ENCODE results near the gene SYT1.

SYT1 gene

GRCh38 chr12:79291711-79292110 lies 427.1 kb downstream of the SYT1 start:
- H3K36me3 Mint-ChIP-seq: no peaks in the 10 kb centered on the region
- no peak for DNase-seq
- H3K9me3 Mint-ChIP-seq: no peaks in the 10 kb centered on the region
- no peaks in the 10 kb centered on the region for H3K27me3 Mint-ChIP-seq
- H3K4me3 Mint-ChIP-seq: no peak overlapping the region
- H3K27ac Mint-ChIP-seq: no peak overlapping the region
- H3K4me1 Mint-ChIP-seq: no peaks in the 10 kb centered on the region
- CTCF ChIA-PET: no interaction called here

GRCh38 chr12:79294590-79294989 lies 430.0 kb downstream of the SYT1 start:
- DNase-seq: no peak
- no peak overlapping the region for H3K27ac Mint-ChIP-seq
- no peak overlapping the region for H3K4me3 Mint-ChIP-seq
- H3K9me3 Mint-ChIP-seq: no peaks in the 10 kb centered on the region
- H3K4me1 Mint-ChIP-seq: no peaks in the 10 kb centered on the region
- CTCF ChIA-PET: no interaction called here
- H3K27me3 Mint-ChIP-seq: no peaks in the 10 kb centered on the region
- no peaks in the 10 kb centered on the region for H3K36me3 Mint-ChIP-seq

GRCh38 chr12:79295572-79295971 lies 431.0 kb downstream of the SYT1 start:
- H3K27ac Mint-ChIP-seq: no peak overlapping the region
- no peaks in the 10 kb centered on the region for H3K27me3 Mint-ChIP-seq
- no peaks in the 10 kb centered on the region for H3K9me3 Mint-ChIP-seq
- no peaks in the 10 kb centered on the region for H3K36me3 Mint-ChIP-seq
- H3K4me1 Mint-ChIP-seq: no peaks in the 10 kb centered on the region
- no peak for DNase-seq
- CTCF ChIA-PET: no interaction called here
- H3K4me3 Mint-ChIP-seq: no peak overlapping the region

- no peaks in the 10 kb centered on the region for H3K27me3 Mint-ChIP-seq
- no peaks in the 10 kb centered on the region for H3K36me3 Mint-ChIP-seq
- DNase-seq: no peak
- H3K4me3 Mint-ChIP-seq: no peak overlapping the region
- CTCF ChIA-PET: no interaction called here
- H3K4me1 Mint-ChIP-seq: no peaks in the 10 kb centered on the region
- no peaks in the 10 kb centered on the region for H3K9me3 Mint-ChIP-seq
- no peak overlapping the region for H3K27ac Mint-ChIP-seq
Observed at GRCh38 chr12:79296133-79296532, 431.6 kb downstream of the SYT1 start.

DNA sequence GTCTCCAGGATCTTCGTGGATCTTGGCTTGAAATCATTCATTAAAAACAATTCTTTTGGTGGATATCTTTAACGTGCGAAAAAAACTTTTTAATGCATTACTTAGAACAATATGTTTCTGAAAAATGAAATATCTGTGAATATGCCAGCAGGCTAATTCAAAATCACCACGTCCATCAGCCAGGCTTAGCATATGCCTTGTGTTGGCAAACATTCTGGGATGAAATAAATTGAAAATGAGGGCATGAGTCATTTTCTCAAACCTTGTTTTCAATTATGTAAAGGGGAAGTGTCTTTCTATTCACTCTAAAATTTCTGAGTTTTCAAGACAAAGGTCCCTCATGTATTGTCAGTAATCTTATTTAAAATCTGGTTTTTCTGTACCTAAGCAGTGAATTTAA lies 432.3 kb downstream of the SYT1 start:
- CTCF ChIA-PET: no interaction called here
- Mint-ChIP-seq H3K27me3 (no peaks in the 10 kb centered on the region), H3K9me3 (no peaks in the 10 kb centered on the region), H3K4me1 (no peaks in the 10 kb centered on the region), H3K36me3 (no peaks in the 10 kb centered on the region), H3K4me3 (no peak overlapping the region), H3K27ac (no peak overlapping the region)
- no peak for DNase-seq

- H3K27me3 Mint-ChIP-seq: no peaks in the 10 kb centered on the region
- no peaks in the 10 kb centered on the region for H3K9me3 Mint-ChIP-seq
- no peak for DNase-seq
- H3K27ac Mint-ChIP-seq: no peak overlapping the region
- H3K4me3 Mint-ChIP-seq: no peak overlapping the region
- no peaks in the 10 kb centered on the region for H3K4me1 Mint-ChIP-seq
- CTCF ChIA-PET: no interaction called here
- no peaks in the 10 kb centered on the region for H3K36me3 Mint-ChIP-seq
Observed at GRCh38 chr12:79298506-79298905, 433.9 kb downstream of the SYT1 start.

DNA sequence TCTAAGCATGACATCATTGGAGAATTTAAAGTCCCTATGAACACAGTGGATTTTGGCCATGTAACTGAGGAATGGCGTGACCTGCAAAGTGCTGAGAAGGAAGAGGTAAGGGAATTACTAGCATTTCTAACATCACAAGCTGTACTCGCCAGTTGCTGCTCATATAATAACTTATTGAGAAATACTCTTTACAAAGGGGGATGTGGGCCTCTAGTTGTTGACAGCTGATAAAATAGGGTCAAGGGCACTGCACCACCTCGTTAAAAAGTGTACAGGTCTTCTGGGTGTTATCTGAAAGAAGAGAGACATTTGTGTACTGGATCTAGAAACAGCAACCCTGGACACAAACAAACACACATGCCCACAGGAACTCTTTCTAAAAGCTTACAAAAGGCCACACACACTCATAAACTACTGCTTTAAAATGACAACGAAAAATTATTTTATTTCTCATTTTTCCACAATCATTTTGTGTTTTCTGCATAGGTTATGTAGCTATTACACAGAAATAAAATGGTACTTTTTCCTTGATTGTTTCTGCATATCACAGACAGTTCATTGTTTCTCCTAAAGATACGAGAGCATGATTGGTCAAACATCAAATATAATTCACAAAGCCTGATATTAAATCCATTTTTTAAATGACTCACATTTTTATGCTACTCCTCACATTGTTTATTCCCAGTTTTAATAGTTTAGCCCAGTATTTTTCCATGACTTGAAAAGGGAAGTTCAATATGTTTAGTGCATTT lies 435.0 kb downstream of the SYT1 start:
- CTCF ChIA-PET: no interaction called here
- Mint-ChIP-seq H3K4me3 (no peak overlapping the region), H3K9me3 (no peaks in the 10 kb centered on the region), H3K27me3 (no peaks in the 10 kb centered on the region), H3K36me3 (no peaks in the 10 kb centered on the region), H3K4me1 (no peaks in the 10 kb centered on the region), H3K27ac (no peak overlapping the region)
- DNase-seq: no peak

DNA sequence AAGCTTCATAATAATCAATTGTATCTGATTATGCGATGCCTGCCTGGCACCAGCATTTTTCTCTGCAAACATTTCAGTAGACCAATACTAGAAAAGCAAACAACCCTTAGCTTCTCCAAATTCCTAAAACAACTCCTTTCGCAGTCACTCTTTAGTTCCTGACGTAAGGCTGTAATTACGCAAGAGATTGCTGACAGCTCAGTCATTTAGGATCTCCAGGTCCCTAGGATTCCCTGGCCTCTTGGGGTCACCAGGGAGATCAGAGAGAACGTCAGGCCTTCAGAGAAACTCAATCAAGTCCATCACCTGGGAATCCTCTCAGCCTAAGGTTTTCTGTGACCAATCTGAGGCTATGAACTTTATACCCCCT lies 435.6 kb downstream of the SYT1 start:
- H3K27me3 Mint-ChIP-seq: no peaks in the 10 kb centered on the region

DNA sequence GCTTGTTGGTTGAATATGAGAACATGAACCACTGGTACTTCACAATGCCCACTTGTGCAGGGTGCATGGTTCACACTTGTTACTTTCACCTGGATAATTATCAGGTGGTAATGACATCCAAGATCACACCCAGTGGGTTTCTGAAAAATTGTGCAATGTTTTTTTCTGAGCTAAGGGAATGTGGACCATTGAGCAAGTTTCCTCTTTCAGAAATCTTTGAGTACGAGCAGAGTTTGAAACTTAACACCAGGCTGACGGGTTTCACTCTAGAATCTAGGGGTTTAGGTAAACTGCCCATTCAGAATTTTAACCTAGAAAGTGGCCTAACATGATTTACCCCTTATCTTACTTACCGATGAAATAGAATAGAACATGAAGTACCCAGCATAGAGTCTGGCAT lies 436.6 kb downstream of the SYT1 start:
- CTCF ChIA-PET: no interaction called here
- Mint-ChIP-seq H3K27ac (no peak overlapping the region), H3K36me3 (no peaks in the 10 kb centered on the region), H3K4me1 (no peaks in the 10 kb centered on the region), H3K9me3 (no peaks in the 10 kb centered on the region), H3K27me3 (no peaks in the 10 kb centered on the region), H3K4me3 (no peak overlapping the region)
- no peak for DNase-seq

More for the DNA sequence above, 435.6 kb downstream of the SYT1 start:
- H3K27ac Mint-ChIP-seq: no peak overlapping the region
- no peak overlapping the region for H3K4me3 Mint-ChIP-seq
- H3K4me1 Mint-ChIP-seq: no peaks in the 10 kb centered on the region
- H3K36me3 Mint-ChIP-seq: no peaks in the 10 kb centered on the region
- CTCF ChIA-PET: no interaction called here
- H3K9me3 Mint-ChIP-seq: no peaks in the 10 kb centered on the region
- no peak for DNase-seq

GRCh38 chr12:79302162-79302814 lies 437.7 kb downstream of the SYT1 start:
- no peaks in the 10 kb centered on the region for H3K36me3 Mint-ChIP-seq
- no peaks in the 10 kb centered on the region for H3K4me1 Mint-ChIP-seq
- no peak overlapping the region for H3K4me3 Mint-ChIP-seq
- H3K9me3 Mint-ChIP-seq: no peaks in the 10 kb centered on the region
- no peaks in the 10 kb centered on the region for H3K27me3 Mint-ChIP-seq
- H3K27ac Mint-ChIP-seq: no peak overlapping the region
- DNase-seq: no peak
- CTCF ChIA-PET: no interaction called here

DNA sequence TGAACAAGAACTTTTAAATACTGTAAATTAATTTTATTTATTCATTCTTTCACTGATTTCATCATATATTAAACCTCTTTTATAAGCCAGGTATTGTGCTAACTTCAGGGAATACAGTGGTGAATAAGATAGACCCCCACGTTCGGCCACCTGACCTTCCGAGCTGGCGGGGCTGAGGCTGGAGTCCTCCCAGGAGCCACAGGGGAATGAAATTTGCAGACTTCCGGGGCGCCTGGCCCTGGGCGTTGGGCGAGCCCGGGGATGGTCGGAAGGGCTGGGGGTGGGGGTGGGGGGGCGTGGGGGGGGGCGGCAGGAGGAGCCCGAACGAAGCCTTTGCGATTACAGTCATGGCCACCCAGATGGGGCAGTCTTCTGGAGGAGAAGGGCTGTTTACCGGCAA lies 442.8 kb downstream of the SYT1 start:
- Mint-ChIP-seq H3K4me3 (no peak overlapping the region), H3K27ac (no peak overlapping the region), H3K9me3 (peaks cover 2% of the 10 kb centered on the region), H3K27me3 (no peaks in the 10 kb centered on the region), H3K4me1 (no peaks in the 10 kb centered on the region), H3K36me3 (no peaks in the 10 kb centered on the region)
- DNase-seq: no peak
- CTCF ChIA-PET: no interaction called here

- CTCF ChIA-PET: no interaction called here
- DNase-seq: no peak
- Mint-ChIP-seq H3K4me3 (no peak overlapping the region), H3K36me3 (no peaks in the 10 kb centered on the region), H3K27ac (no peak overlapping the region), H3K4me1 (no peaks in the 10 kb centered on the region), H3K9me3 (peaks cover 5% of the 10 kb centered on the region), H3K27me3 (no peaks in the 10 kb centered on the region)
Observed at GRCh38 chr12:79309039-79309438, 444.5 kb downstream of the SYT1 start.

DNA sequence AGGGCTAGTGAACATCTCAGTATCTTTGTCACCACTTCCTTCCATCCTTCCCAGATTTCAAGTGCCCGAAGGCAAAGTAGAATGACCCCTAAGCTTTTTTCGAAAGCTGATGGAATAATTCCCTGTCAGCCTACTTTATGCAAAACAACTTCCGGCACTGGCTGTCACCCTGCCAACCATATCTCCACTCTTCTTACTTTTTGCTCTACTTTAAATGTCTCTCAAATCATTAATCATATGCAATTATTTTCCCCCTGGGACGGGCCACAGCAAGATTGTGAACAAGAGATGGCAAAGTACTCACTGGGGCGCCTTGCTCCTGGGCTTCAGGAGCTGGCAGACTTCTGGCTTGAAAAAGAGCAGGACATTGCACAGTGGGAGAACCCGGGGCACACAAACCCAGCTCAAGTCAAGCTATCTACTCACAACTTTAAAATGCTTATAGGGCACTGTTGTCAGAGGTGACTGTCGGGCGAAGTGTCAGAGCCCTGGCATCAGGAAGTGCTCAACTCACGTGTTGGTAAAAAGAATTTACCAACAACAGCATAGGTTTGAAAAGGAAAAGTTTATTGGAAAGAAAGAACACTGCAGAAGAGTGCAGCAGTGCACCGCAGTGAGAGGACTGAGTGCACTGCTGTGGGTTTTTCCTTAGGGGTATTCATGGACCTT lies 452.7 kb downstream of the SYT1 start:
- CTCF ChIA-PET: no interaction called here
- no peaks in the 10 kb centered on the region for H3K36me3 Mint-ChIP-seq
- H3K27me3 Mint-ChIP-seq: no peaks in the 10 kb centered on the region
- H3K4me3 Mint-ChIP-seq: no peak overlapping the region
- no peak for DNase-seq
- H3K9me3 Mint-ChIP-seq: peaks cover 5% of the 10 kb centered on the region
- no peak overlapping the region for H3K27ac Mint-ChIP-seq
- H3K4me1 Mint-ChIP-seq: no peaks in the 10 kb centered on the region

- Mint-ChIP-seq H3K36me3 (no peaks in the 10 kb centered on the region), H3K4me3 (no peak overlapping the region), H3K27me3 (no peaks in the 10 kb centered on the region), H3K4me1 (no peaks in the 10 kb centered on the region), H3K27ac (no peak overlapping the region), H3K9me3 (peaks cover 2% of the 10 kb centered on the region)
- DNase-seq: no peak
- CTCF ChIA-PET: no interaction called here
Observed at GRCh38 chr12:79322905-79323304, 458.3 kb downstream of the SYT1 start.

- Mint-ChIP-seq H3K36me3 (no peaks in the 10 kb centered on the region), H3K4me1 (no peaks in the 10 kb centered on the region), H3K9me3 (peaks cover 2% of the 10 kb centered on the region), H3K4me3 (no peak overlapping the region), H3K27ac (no peak overlapping the region), H3K27me3 (no peaks in the 10 kb centered on the region)
- no peak for DNase-seq
- CTCF ChIA-PET: no interaction called here
Observed at GRCh38 chr12:79324571-79324970, 460.0 kb downstream of the SYT1 start.
